ENCODE data around the gene ANXA2.

ANXA2 gene

GRCh38 chr15:60399931-60400330 lies 2.1 kb upstream of the ANXA2 start:
- no peaks in the 10 kb centered on the region for H3K9me3 Mint-ChIP-seq
- H3K27ac Mint-ChIP-seq = no peak overlapping the region
- peaks cover 22% of the 10 kb centered on the region for H3K36me3 Mint-ChIP-seq (ENCODE audit: low read depth)
- peaks cover 34% of the 10 kb centered on the region for H3K4me1 Mint-ChIP-seq (ENCODE audit: low read depth)
- DNase-seq = no peak
- H3K4me3 Mint-ChIP-seq = no peak overlapping the region
- H3K27me3 Mint-ChIP-seq = no peaks in the 10 kb centered on the region

- peak overlapping the region; percentile 83 for H3K27ac Mint-ChIP-seq
- peak; percentile 44 for DNase-seq
- no peaks in the 10 kb centered on the region for H3K9me3 Mint-ChIP-seq
- peaks cover 39% of the 10 kb centered on the region for H3K4me1 Mint-ChIP-seq (ENCODE audit: low read depth)
- H3K4me3 Mint-ChIP-seq = peak overlapping the region; percentile 68
- H3K36me3 Mint-ChIP-seq (ENCODE audit: low read depth) = peaks cover 28% of the 10 kb centered on the region
- H3K27me3 Mint-ChIP-seq = no peaks in the 10 kb centered on the region
Measured at GRCh38 chr15:60399246-60399915, 1.6 kb upstream of the ANXA2 start.

GRCh38 chr15:60396958-60397771 lies 621 bp downstream of the ANXA2 start:
- H3K27me3 Mint-ChIP-seq = no peaks in the 10 kb centered on the region
- H3K4me1 Mint-ChIP-seq (ENCODE audit: low read depth) = peaks cover 59% of the 10 kb centered on the region
- H3K27ac Mint-ChIP-seq = peak overlapping the region; percentile 91
- DNase-seq = peak; percentile 64
- H3K36me3 Mint-ChIP-seq (ENCODE audit: low read depth) = peaks cover 37% of the 10 kb centered on the region
- H3K4me3 Mint-ChIP-seq = peak overlapping the region; percentile 86
- H3K9me3 Mint-ChIP-seq = no peaks in the 10 kb centered on the region

- H3K27ac Mint-ChIP-seq = peak overlapping the region; percentile 91
- no peak for DNase-seq
- H3K36me3 Mint-ChIP-seq (ENCODE audit: low read depth) = peaks cover 40% of the 10 kb centered on the region
Measured at GRCh38 chr15:60396560-60396957, 1.2 kb downstream of the ANXA2 start.

GRCh38 chr15:60396100-60396499 lies 1.7 kb downstream of the ANXA2 start:
- no peaks in the 10 kb centered on the region for H3K9me3 Mint-ChIP-seq
- peaks cover 68% of the 10 kb centered on the region for H3K4me1 Mint-ChIP-seq (ENCODE audit: low read depth)
- no peak overlapping the region for H3K27ac Mint-ChIP-seq
- H3K4me3 Mint-ChIP-seq = peak overlapping the region; percentile 86
- no peak for DNase-seq
- peaks cover 41% of the 10 kb centered on the region for H3K36me3 Mint-ChIP-seq (ENCODE audit: low read depth)
- no peaks in the 10 kb centered on the region for H3K27me3 Mint-ChIP-seq

More at GRCh38 chr15:60396560-60396957, 1.2 kb downstream of the ANXA2 start:
- Mint-ChIP-seq H3K9me3 (no peaks in the 10 kb centered on the region), H3K27me3 (no peaks in the 10 kb centered on the region), H3K4me1 (ENCODE audit: low read depth) (peaks cover 64% of the 10 kb centered on the region), H3K4me3 (peak overlapping the region; percentile 86)

GRCh38 chr15:60395276-60396011 lies 2.3 kb downstream of the ANXA2 start:
- no peaks in the 10 kb centered on the region for H3K27me3 Mint-ChIP-seq
- no peak overlapping the region for H3K27ac Mint-ChIP-seq
- peaks cover 74% of the 10 kb centered on the region for H3K4me1 Mint-ChIP-seq (ENCODE audit: low read depth)
- DNase-seq = no peak
- H3K4me3 Mint-ChIP-seq = peak overlapping the region; percentile 86
- H3K36me3 Mint-ChIP-seq (ENCODE audit: low read depth) = peaks cover 41% of the 10 kb centered on the region
- H3K9me3 Mint-ChIP-seq = no peaks in the 10 kb centered on the region

- no peak overlapping the region for H3K4me3 Mint-ChIP-seq
- H3K36me3 Mint-ChIP-seq (ENCODE audit: low read depth) = peaks cover 44% of the 10 kb centered on the region
- no peaks in the 10 kb centered on the region for H3K9me3 Mint-ChIP-seq
- no peak overlapping the region for H3K27ac Mint-ChIP-seq
- H3K27me3 Mint-ChIP-seq = no peaks in the 10 kb centered on the region
- peaks cover 81% of the 10 kb centered on the region for H3K4me1 Mint-ChIP-seq (ENCODE audit: low read depth)
- no peak for DNase-seq
Measured at GRCh38 chr15:60394689-60395097, 3.1 kb downstream of the ANXA2 start.

GRCh38 chr15:60392986-60393790 lies 4.6 kb downstream of the ANXA2 start:
- no peak for DNase-seq
- Mint-ChIP-seq H3K4me3 (peak overlapping the region; percentile 19), H3K4me1 (ENCODE audit: low read depth) (peaks cover 83% of the 10 kb centered on the region), H3K27me3 (no peaks in the 10 kb centered on the region), H3K9me3 (no peaks in the 10 kb centered on the region), H3K27ac (peak overlapping the region; percentile 68), H3K36me3 (ENCODE audit: low read depth) (peaks cover 44% of the 10 kb centered on the region)

- Mint-ChIP-seq H3K4me1 (ENCODE audit: low read depth) (peaks cover 83% of the 10 kb centered on the region), H3K36me3 (ENCODE audit: low read depth) (peaks cover 44% of the 10 kb centered on the region), H3K4me3 (no peak overlapping the region), H3K9me3 (no peaks in the 10 kb centered on the region), H3K27ac (peak overlapping the region; percentile 68), H3K27me3 (no peaks in the 10 kb centered on the region)
- no peak for DNase-seq
Measured at GRCh38 chr15:60392601-60392985, 5.2 kb downstream of the ANXA2 start.

GRCh38 chr15:60391722-60392315 lies 6.0 kb downstream of the ANXA2 start:
- H3K4me1 Mint-ChIP-seq (ENCODE audit: low read depth) = peaks cover 84% of the 10 kb centered on the region
- H3K27ac Mint-ChIP-seq = no peak overlapping the region
- no peak overlapping the region for H3K4me3 Mint-ChIP-seq
- DNase-seq = no peak
- H3K36me3 Mint-ChIP-seq (ENCODE audit: low read depth) = peaks cover 43% of the 10 kb centered on the region
- H3K27me3 Mint-ChIP-seq = no peaks in the 10 kb centered on the region
- H3K9me3 Mint-ChIP-seq = no peaks in the 10 kb centered on the region

GRCh38 chr15:60390871-60391501 lies 6.8 kb downstream of the ANXA2 start:
- Mint-ChIP-seq H3K4me1 (ENCODE audit: low read depth) (peaks cover 82% of the 10 kb centered on the region), H3K27me3 (no peaks in the 10 kb centered on the region), H3K9me3 (no peaks in the 10 kb centered on the region), H3K27ac (no peak overlapping the region), H3K4me3 (no peak overlapping the region), H3K36me3 (ENCODE audit: low read depth) (peaks cover 41% of the 10 kb centered on the region)
- no peak for DNase-seq

GRCh38 chr15:60390231-60390630 lies 7.6 kb downstream of the ANXA2 start:
- Mint-ChIP-seq H3K4me3 (no peak overlapping the region), H3K36me3 (ENCODE audit: low read depth) (peaks cover 38% of the 10 kb centered on the region), H3K27me3 (no peaks in the 10 kb centered on the region), H3K4me1 (ENCODE audit: low read depth) (peaks cover 76% of the 10 kb centered on the region), H3K27ac (peak overlapping the region; percentile 57), H3K9me3 (no peaks in the 10 kb centered on the region)
- no peak for DNase-seq

- Mint-ChIP-seq H3K4me3 (peak overlapping the region; percentile 51), H3K36me3 (ENCODE audit: low read depth) (peaks cover 33% of the 10 kb centered on the region), H3K27me3 (no peaks in the 10 kb centered on the region), H3K27ac (peak overlapping the region; percentile 57), H3K9me3 (no peaks in the 10 kb centered on the region), H3K4me1 (ENCODE audit: low read depth) (peaks cover 70% of the 10 kb centered on the region)
- no peak for DNase-seq
Measured at GRCh38 chr15:60389261-60390077, 8.3 kb downstream of the ANXA2 start.

Measured in activated T-cell treated with anti-CD3 and anti-CD28 coated beads, Interleukin-2, amount 50 U/mL, for 24 hours (primary cell).